Colonic mucosa (tissue), 4 donors: Measurements from ENCODE around the gene DENND1A. TPM values are rescaled to one million over a fixed set of nuclear protein-coding genes. Genes with fewer than 3 reads are reported as not detected.
A peak's percentile ranks its signal among the peaks of the same experiment; 100 is the strongest.

ENCODE experiments used
- DNase-seq: peaks from one replicate; pipeline ENCODE4 v3.0.0-alpha.2; 2020
- H3K27ac ChIP-seq: fragments of 200-600 bp; one replicate; pipeline ENCODE4 v1.8.0; 2021
- H3K27me3 ChIP-seq: fragments of 200-600 bp; one replicate; pipeline ENCODE4 v1.8.0; 2021
- H3K36me3 ChIP-seq: fragments of 200-600 bp; one replicate; pipeline ENCODE4 v1.8.0; 2021
- H3K4me1 ChIP-seq: fragments of 200-600 bp; one replicate; pipeline ENCODE4 v1.8.0; 2021; ENCODE audit warnings: mild to moderate bottlenecking
- H3K4me3 ChIP-seq: fragments of 200-600 bp; one replicate; pipeline ENCODE4 v1.8.0; 2021
- H3K9ac ChIP-seq, 2 donors: one replicate each; pipeline ENCODE4 v1.7.0; 2013; ENCODE audit warnings: control low read depth in 2 of 2, low read depth in 2 of 2, low read length in 2 of 2
- H3K9me3 ChIP-seq: fragments of 200-600 bp; one replicate; pipeline ENCODE4 v1.8.0; 2021
- CTCF ChIP-seq: fragments of 200-600 bp; IDR thresholded peaks from one replicate; pipeline ENCODE4 v1.8.0; 2022; ENCODE audit warnings: antibody characterized with exemption, mild to moderate bottlenecking
- intact Hi-C: fragments of 100-400 bp; cut with DNase I; formaldehyde crosslinking; loops from one replicate; pipeline ENCODE4 v1.14.1; 2022
- total RNA-seq, 2 donors: library from RNA; stranded (reverse); fragmentation: NEBNext Ultra II Directional in 1 of 2; extraction: Animal tissue kit (Norgen Biotek cat#: 25700) in 1 of 2; gene quantifications; one replicate each; pipeline ENCODE4 v1.2.1, GENCODE V29; 2021
- donor health status: healthy.
- donor health status: DM: no; HTN: no; CAD: no.
- donor health status: DM: no; HTN: no; CAD: no.

DENND1A gene
- total RNA-seq, 2 donors from 2014 or later: 34.3 to 39.9 TPM

- TF ChIP-seq CTCF: no peak
- no peak for DNase-seq
- H3K9ac ChIP-seq: no peak overlapping the region
- H3K4me3 ChIP-seq: no peak overlapping the region
- no peaks in the 10 kb centered on the region for H3K27me3 ChIP-seq
- no peaks in the 10 kb centered on the region for H3K36me3 ChIP-seq
- no peaks in the 10 kb centered on the region for H3K4me1 ChIP-seq
- no peak overlapping the region for H3K27ac ChIP-seq
- H3K9me3 ChIP-seq: no peaks in the 10 kb centered on the region
- intact Hi-C loops: no loop called here
Measured at GRCh38 chr9:123654994-123655637, 274.8 kb downstream of the DENND1A start.

DNA sequence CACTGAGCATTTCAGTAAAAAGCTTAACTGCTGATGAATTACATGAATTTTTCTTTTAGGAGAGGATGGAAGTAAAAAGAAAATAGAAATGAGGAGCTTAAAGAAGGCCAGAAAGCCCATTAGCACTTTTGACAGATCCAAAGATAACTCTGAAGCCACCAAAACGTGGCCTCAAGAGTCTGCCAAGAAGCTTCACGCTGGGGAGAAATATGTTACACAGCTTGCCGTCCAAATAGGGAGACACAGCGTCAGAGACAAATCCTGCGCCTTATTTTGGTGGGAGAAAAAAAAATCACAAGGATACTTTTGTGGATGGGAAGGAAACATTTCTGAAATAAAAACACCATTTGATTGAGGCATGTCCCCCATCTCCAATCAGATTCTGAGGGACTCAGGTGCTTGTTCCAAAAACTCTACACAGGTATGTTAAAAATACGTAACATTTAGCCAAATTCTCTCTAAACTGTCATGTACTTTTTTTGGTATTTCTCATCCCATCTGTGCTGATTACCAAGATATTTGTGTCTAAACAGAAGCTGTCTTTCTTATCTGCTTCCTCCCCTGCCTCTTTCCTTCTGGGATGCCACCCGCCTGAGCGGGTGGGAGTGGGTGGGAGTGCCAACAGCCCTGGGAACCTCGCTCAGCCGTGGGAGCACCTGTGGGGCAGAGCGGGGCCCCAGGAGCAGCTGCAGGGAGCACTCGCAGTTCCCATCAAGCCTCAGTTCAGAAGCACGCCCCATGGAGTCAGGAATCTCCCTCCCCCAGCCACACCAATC, 275.5 kb downstream of the DENND1A start:
- Histone ChIP-seq H3K27me3 (no peaks in the 10 kb centered on the region), H3K9ac (no peak overlapping the region), H3K36me3 (no peaks in the 10 kb centered on the region), H3K9me3 (no peaks in the 10 kb centered on the region), H3K4me3 (no peak overlapping the region), H3K27ac (no peak overlapping the region), H3K4me1 (no peaks in the 10 kb centered on the region)
- no peak for TF ChIP-seq CTCF
- DNase-seq: no peak
- intact Hi-C loops: no loop called here

GRCh38 chr9:123652416-123652815, 277.5 kb downstream of the DENND1A start:
- H3K9ac ChIP-seq: no peak overlapping the region
- intact Hi-C loops: no loop called here
- no peaks in the 10 kb centered on the region for H3K9me3 ChIP-seq
- H3K27ac ChIP-seq: no peak overlapping the region
- no peak for TF ChIP-seq CTCF
- no peaks in the 10 kb centered on the region for H3K4me1 ChIP-seq
- no peaks in the 10 kb centered on the region for H3K27me3 ChIP-seq
- DNase-seq: no peak
- H3K36me3 ChIP-seq: no peaks in the 10 kb centered on the region
- H3K4me3 ChIP-seq: no peak overlapping the region

GRCh38 chr9:123651871-123652270, 278.1 kb downstream of the DENND1A start:
- H3K9me3 ChIP-seq: no peaks in the 10 kb centered on the region
- TF ChIP-seq CTCF: no peak
- H3K27me3 ChIP-seq: no peaks in the 10 kb centered on the region
- no peak overlapping the region for H3K9ac ChIP-seq
- no peaks in the 10 kb centered on the region for H3K4me1 ChIP-seq
- H3K36me3 ChIP-seq: no peaks in the 10 kb centered on the region
- intact Hi-C loops: no loop called here
- no peak for DNase-seq
- H3K27ac ChIP-seq: no peak overlapping the region
- no peak overlapping the region for H3K4me3 ChIP-seq

DNA sequence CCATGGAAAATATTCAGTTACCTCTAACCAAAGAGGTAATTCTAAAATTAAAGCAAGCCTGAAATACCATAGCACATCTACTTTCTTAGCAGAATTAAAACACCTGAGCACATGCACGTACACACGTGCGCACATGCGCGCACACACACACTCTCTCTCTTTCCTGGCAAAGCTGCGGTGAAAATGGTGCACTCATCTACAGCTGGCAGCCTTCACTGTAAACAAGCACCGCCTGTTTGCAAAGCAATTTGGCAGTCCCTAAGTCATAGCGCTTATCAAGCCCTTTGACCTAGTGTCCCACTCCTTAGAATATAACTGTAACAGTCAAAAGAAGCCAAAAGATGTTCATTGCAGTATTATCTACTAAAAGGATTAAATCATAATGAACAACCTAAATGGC, 278.7 kb downstream of the DENND1A start:
- H3K4me1 ChIP-seq: no peaks in the 10 kb centered on the region
- H3K4me3 ChIP-seq: no peak overlapping the region
- no peak for TF ChIP-seq CTCF
- H3K36me3 ChIP-seq: no peaks in the 10 kb centered on the region
- intact Hi-C loops: no loop called here
- DNase-seq: peak; percentile 89
- H3K27ac ChIP-seq: no peak overlapping the region
- no peaks in the 10 kb centered on the region for H3K27me3 ChIP-seq
- no peaks in the 10 kb centered on the region for H3K9me3 ChIP-seq
- no peak overlapping the region for H3K9ac ChIP-seq
